ENCODE measurements around the gene TMEM62. TPM values are rescaled to one million over a fixed set of nuclear protein-coding genes. Genes with fewer than 3 reads are reported as not detected.

The TMEM62 gene
- total and polyA plus RNA-seq, 2 of the 8 experiments (the other 6 are each of a cell fraction or from before 2014, with no cell fraction given) = 2.0 to 4.0 TPM

GRCh38 chr15:43094416-43095030, 38.9 kb upstream of the TMEM62 start:
- ChIA-PET POLR2A (ENCODE audit: partially characterized antibody) (no interaction called here), CTCF (ENCODE audit: partially characterized antibody) (interaction anchor here (0.6 to 1.7 kb wide), 2 partner anchors 20 to 109 kb away, joined by 3 to 5 read pairs; no protein-coding TSS in a partner anchor)
- no peak overlapping the region for H4K8ac ChIP-seq (ENCODE audit: extremely low read depth, insufficient read depth, low read length)
- no peak overlapping the region for H4K5ac ChIP-seq (ENCODE audit: insufficient read length, low read depth, low read length)
- H3K79me1 ChIP-seq (ENCODE audit: low read depth, low read length) = no peaks in the 10 kb centered on the region
- no peak overlapping the region for H2AK5ac ChIP-seq (ENCODE audit: low read depth, low read length)
- no peaks in the 10 kb centered on the region for H3K23me2 ChIP-seq (ENCODE audit: low read depth, low read length)
- DNase-seq (ENCODE audit: low read depth in 1 of 2, low spot score in 2 of 2) (no peak), FAIRE-seq (no peak)
- no peaks in the 10 kb centered on the region for H4K20me1 ChIP-seq (replicated peaks in 1 of 2; ENCODE audit: control insufficient read depth in 1 of 2, insufficient read depth in 2 of 2, low read length in 2 of 2)
- no peak overlapping the region for H3K27ac ChIP-seq (ENCODE audit: low read depth, low read length)
- no peaks in the 10 kb centered on the region for H3K27me3 ChIP-seq (replicated peaks in 1 of 4; ENCODE audit: control insufficient read depth in 3 of 4, extremely low read depth in 1 of 4, insufficient read depth in 3 of 4, low read length in 3 of 4)
- H3K4me3 ChIP-seq (ENCODE audit: extremely low read depth in 1 of 4, insufficient read depth in 2 of 4, low read depth in 3 of 4, low read length in 4 of 4) = no peak overlapping the region
- H3K79me2 ChIP-seq (ENCODE audit: control insufficient read depth in 1 of 2, insufficient read depth in 2 of 2, low read length in 2 of 2) = peaks cover 0 to 34% of the 10 kb centered on the region in 2 experiments; a peak in 2 of 4 replicates
- H4K91ac ChIP-seq (replicated peaks; ENCODE audit: insufficient read length, low read length) = no peak overlapping the region
- H3K4ac ChIP-seq (replicated peaks; ENCODE audit: insufficient read length, low read depth, low read length) = no peak overlapping the region
- no peak overlapping the region for H3K9ac ChIP-seq (replicated peaks in 1 of 4; ENCODE audit: extremely low read depth in 1 of 4, low read depth in 3 of 4, low read length in 3 of 4)
- no peak overlapping the region for H3K18ac ChIP-seq (ENCODE audit: extremely low read depth, low read length)
- H3K14ac ChIP-seq (ENCODE audit: insufficient read length) = no peak overlapping the region
- no peak overlapping the region for H2BK12ac ChIP-seq (ENCODE audit: low read depth, low read length)
- no peak overlapping the region for H3K4me2 ChIP-seq (ENCODE audit: insufficient read depth in 1 of 2, low read depth in 2 of 2, low read length in 2 of 2)
- H3K4me1 ChIP-seq (replicated peaks in 1 of 4; ENCODE audit: control insufficient read depth in 3 of 4, insufficient read depth in 4 of 4, low read length in 3 of 4) = 0 out of 7 replicates have a peak, but pooled peaks cover 0 to 2% (median 0%) of the 10 kb centered on the region in 4 experiments
- H2BK120ac ChIP-seq (replicated peaks; ENCODE audit: low read depth, low read length) = no peak overlapping the region
- no peak overlapping the region for H3K23ac ChIP-seq (ENCODE audit: insufficient read length)
- H2BK20ac ChIP-seq (ENCODE audit: low read length) = no peak overlapping the region
- peaks cover 0 to 2% (median 0%) of the 10 kb centered on the region in 4 experiments; a peak in 2 of 8 replicates for H3K36me3 ChIP-seq (ENCODE audit: control insufficient read depth in 2 of 4, insufficient read depth in 4 of 4, low read length in 3 of 4)
- H2AFZ ChIP-seq (ENCODE audit: low read length) = no peak overlapping the region
- no peak overlapping the region for H2BK5ac ChIP-seq (ENCODE audit: low read depth, low read length)
- H2BK15ac ChIP-seq (ENCODE audit: low read length) = no peak overlapping the region
- no peak overlapping the region for H3K56ac ChIP-seq (replicated peaks; ENCODE audit: insufficient read length, low read depth, low read length)
- no peaks in the 10 kb centered on the region for H3K9me3 ChIP-seq (ENCODE audit: insufficient read depth in 2 of 2, low read depth in 1 of 2, low read length in 1 of 2)
- WGBS, 2 experiments (ENCODE audit: extremely low coverage in 1 of 2, insufficient coverage in 1 of 2, insufficient read length in 1 of 2, insufficient replicate concordance in 2 of 2, low coverage in 1 of 2, low lambda C conversion rate in 2 of 2, missing lambda C conversion rate in 1 of 2) = 91% methylated on average over 1 of the region's 1 CpG; no CpG with 5 or more reads in 1 of the 2 experiments
- TF ChIP-seq TCF12 (IDR thresholded peaks at IDR 0.05; ENCODE audit: low read depth, low read length) (no peak), SIX5 (IDR thresholded peaks at IDR 0.05; ENCODE audit: low read depth, low read length) (no peak), RAD21 (IDR thresholded peaks at IDR 0.05 in 1 of 2, conservative IDR thresholded peaks at IDR 0.05 in 1 of 2; ENCODE audit: low read depth in 2 of 2, low read length in 2 of 2) (no peak), CEBPB (IDR thresholded peaks at IDR 0.05; ENCODE audit: low read depth, low read length) (no peak), EZH2 (IDR thresholded peaks at IDR 0.05; ENCODE audit: low read depth, low read length, severe bottlenecking) (no peak), POLR2A (IDR thresholded peaks at IDR 0.05; ENCODE audit: control extremely low read depth in 1 of 2, low read depth in 2 of 2, low read length in 2 of 2) (no peak), SP2 (IDR thresholded peaks at IDR 0.05; ENCODE audit: low read length) (no peak), RFX5 (IDR thresholded peaks at IDR 0.05; ENCODE audit: borderline replicate concordance, low read depth, low read length) (no peak), JUN (IDR thresholded peaks at IDR 0.05; ENCODE audit: low read depth, low read length) (no peak), JUND (IDR thresholded peaks at IDR 0.05; ENCODE audit: low read length) (no peak)
- TF ChIP-seq, protein P1, sequence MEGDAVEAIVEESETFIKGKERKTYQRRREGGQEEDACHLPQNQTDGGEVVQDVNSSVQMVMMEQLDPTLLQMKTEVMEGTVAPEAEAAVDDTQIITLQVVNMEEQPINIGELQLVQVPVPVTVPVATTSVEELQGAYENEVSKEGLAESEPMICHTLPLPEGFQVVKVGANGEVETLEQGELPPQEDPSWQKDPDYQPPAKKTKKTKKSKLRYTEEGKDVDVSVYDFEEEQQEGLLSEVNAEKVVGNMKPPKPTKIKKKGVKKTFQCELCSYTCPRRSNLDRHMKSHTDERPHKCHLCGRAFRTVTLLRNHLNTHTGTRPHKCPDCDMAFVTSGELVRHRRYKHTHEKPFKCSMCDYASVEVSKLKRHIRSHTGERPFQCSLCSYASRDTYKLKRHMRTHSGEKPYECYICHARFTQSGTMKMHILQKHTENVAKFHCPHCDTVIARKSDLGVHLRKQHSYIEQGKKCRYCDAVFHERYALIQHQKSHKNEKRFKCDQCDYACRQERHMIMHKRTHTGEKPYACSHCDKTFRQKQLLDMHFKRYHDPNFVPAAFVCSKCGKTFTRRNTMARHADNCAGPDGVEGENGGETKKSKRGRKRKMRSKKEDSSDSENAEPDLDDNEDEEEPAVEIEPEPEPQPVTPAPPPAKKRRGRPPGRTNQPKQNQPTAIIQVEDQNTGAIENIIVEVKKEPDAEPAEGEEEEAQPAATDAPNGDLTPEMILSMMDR (IDR thresholded peaks at IDR 0.05; ENCODE audit: control extremely low read depth in 1 of 3, insufficient read depth in 1 of 3, low read depth in 1 of 3, low read length in 3 of 3) = no peak
